ENCODE measurements around the gene RGL2. TPM values are rescaled to one million over a fixed set of nuclear protein-coding genes. Genes with fewer than 3 reads are reported as not detected.
"Not testable (repeated sequence)": the region's sequence is repeated elsewhere in the genome, so short reads cannot be mapped to it uniquely, and the experiment has no call there.

Gene RGL2
- total and polyA plus RNA-seq, 10 of the 15 experiments (the other 5 are each of a cell fraction or from before 2014, with no cell fraction given): 0.84 to 21.2 (median 6.8) TPM

DNA sequence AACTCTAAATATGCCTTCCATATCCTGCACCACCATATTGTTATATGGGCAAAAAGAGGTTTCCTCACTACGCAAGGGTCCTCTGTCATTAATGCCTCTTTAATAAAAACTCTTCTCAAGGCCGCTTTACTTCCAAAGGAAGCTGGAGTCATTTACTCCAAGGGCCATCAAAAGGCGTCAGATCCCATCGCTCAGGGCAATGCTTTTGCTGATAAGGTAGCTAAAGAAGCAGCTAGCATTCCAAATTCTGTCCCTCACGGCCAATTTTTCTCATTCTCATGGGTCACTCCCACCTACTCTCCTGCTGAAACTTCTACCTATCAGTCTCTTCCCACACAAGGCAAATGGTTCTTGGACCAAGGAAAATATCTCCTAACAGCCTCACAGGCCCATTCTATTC, 49.1 kb upstream of the RGL2 start (continued):
- TF ChIP-seq ZNF24 (IDR thresholded peaks at IDR 0.05) (no peak), RELA (IDR thresholded peaks at IDR 0.05; ENCODE audit: borderline replicate concordance, partially characterized antibody) (no peak)

DNA sequence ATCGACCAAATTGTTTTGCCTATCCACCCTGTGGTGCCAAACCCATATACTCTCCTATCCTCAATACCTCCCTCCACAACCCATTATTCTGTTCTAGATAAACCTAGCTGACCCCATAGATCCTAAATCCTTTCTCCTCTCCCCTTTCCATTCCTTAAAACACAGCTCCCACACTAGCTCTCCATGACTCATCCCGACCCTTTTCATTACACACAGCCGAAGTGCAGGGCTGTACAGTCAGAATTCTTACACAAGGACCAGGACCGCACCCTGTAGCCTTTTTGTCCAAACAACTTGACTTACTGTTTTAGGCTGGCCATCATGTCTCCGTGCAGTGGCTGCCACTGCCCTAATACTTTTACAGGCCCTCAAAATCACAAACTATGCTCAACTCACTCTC, 48.2 kb upstream of the RGL2 start:
- H3K9ac ChIP-seq (ENCODE audit: control insufficient read depth, insufficient read depth, low read length); H3K9me3 ChIP-seq (replicated peaks; ENCODE audit: control insufficient read depth, insufficient read depth, low read length); in situ Hi-C loops (cut with MboI); H2AFZ ChIP-seq (ENCODE audit: control insufficient read depth, low read depth, low read length); FAIRE-seq; H3K27ac ChIP-seq (ENCODE audit: control insufficient read depth, insufficient read depth); H3K4me3 ChIP-seq; DNase-seq (ENCODE audit: low read depth, low spot score); RAD21 ChIA-PET (ENCODE audit: unreplicated experiment); ATAC-seq; H3K36me3 ChIP-seq (ENCODE audit: control insufficient read depth in 2 of 2, insufficient read depth in 2 of 2, low read length in 1 of 2); intact Hi-C loops (cut with micrococcal nuclease; ENCODE audit: unreplicated experiment); H3K79me2 ChIP-seq (ENCODE audit: control insufficient read depth, insufficient read depth, low read length); H4K20me1 ChIP-seq (ENCODE audit: control insufficient read depth, insufficient read depth); H3K27me3 ChIP-seq (replicated peaks in 1 of 2; ENCODE audit: control insufficient read depth in 2 of 2, insufficient read depth in 2 of 2, low read length in 1 of 2); BruUV-seq (replicated peaks); POLR2A ChIA-PET; H3K4me2 ChIP-seq (ENCODE audit: control insufficient read depth, insufficient read depth): not testable (repeated sequence)
- peaks cover 15% of the 10 kb centered on the region for H3K4me1 ChIP-seq (ENCODE audit: control insufficient read depth, insufficient read depth, low read length)
- ChIA-PET SMC1A (ENCODE audit: uncharacterized antibody, unreplicated experiment) (interaction anchor here (3.3 kb wide), 1 partner anchor 12 kb away, joined by 17 read pairs; no protein-coding TSS in a partner anchor), CTCF (interaction anchor here (1.0 to 3.9 kb wide), 3 partner anchors 24 to 69 kb away, joined by 3 to 22 read pairs (median 15); partner anchors contain the start of genes B3GALT4 and TAPBP)
- 56% methylated on average over 5 of the region's 5 CpGs for WGBS (ENCODE audit: insufficient coverage, insufficient replicate concordance, low lambda C conversion rate, missing lambda C conversion rate)
